Measurements from ENCODE around the gene IFNA1. TPM values are rescaled to one million over a fixed set of nuclear protein-coding genes. Genes with fewer than 3 reads are reported as not detected.
"Not testable (repeated sequence)": the region's sequence is repeated elsewhere in the genome, so short reads cannot be mapped to it uniquely, and the experiment has no call there.

The IFNA1 gene
- total RNA-seq, 2 donors from 2014 or later, result not detected

DNA sequence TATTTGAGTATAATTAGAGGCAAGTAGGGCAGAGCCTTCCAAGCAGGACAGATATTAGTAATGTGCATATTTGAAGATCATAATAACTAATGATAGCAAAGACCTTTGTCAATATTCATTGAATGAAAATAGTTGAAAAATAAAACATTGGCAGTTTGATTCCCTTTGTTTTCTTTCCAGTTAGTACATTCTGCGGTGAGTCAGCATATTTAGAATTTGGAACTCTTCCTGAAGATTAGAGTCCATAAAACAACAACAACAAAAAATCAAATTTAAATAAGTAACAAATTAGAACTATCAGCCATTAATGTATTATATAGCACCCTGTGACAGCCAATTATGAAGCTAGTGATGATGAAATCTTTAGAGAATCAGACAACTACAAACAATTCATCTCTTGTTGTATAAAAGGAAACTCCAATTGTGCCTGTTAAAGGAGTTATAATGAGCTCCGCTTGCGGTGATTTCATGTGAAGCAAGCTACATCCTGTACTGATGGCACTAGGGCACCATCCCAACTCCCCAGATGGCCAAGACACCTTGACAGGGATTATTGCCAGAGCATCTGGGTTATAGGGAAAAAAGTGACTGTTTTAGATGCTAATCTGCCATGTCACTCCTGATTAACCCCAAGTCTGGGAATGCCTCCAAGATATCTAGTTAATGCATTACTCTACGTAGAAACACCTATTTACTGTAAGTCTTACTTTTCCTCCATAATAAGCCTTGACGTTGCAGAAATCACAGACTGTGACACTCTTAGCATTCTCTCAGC, 24.6 kb upstream of the IFNA1 start:
- ATAC-seq (replicated peaks in 1 of 2), result no peak
- H3K9me3 Mint-ChIP-seq, result no peaks in the 10 kb centered on the region
- no peak overlapping the region for H3K27ac Mint-ChIP-seq
- no peaks in the 10 kb centered on the region for H3K36me3 Mint-ChIP-seq (ENCODE audit: insufficient read depth in 2 of 2)
- no peaks in the 10 kb centered on the region for H3K4me1 Mint-ChIP-seq (ENCODE audit: low read depth)
- H3K4me3 Mint-ChIP-seq, result no peak overlapping the region
- no peak for DNase-seq
- peaks cover 25% of the 10 kb centered on the region for H3K27me3 Mint-ChIP-seq (ENCODE audit: low read depth)

- no peak for DNase-seq
- Mint-ChIP-seq H3K27me3 (ENCODE audit: low read depth) (peaks cover 46% of the 10 kb centered on the region), H3K27ac (no peak overlapping the region), H3K9me3 (no peaks in the 10 kb centered on the region), H3K4me3 (no peak overlapping the region), H3K4me1 (ENCODE audit: low read depth) (no peaks in the 10 kb centered on the region), H3K36me3 (ENCODE audit: insufficient read depth in 2 of 2) (no peaks in the 10 kb centered on the region)
- ATAC-seq (replicated peaks in 1 of 2), result no peak
These were observed 12.0 kb upstream of the IFNA1 start for GRCh38 chr9:21428235-21428634.

- no peak for ATAC-seq (replicated peaks in 1 of 2)
- Mint-ChIP-seq H3K27ac (no peak overlapping the region), H3K27me3 (ENCODE audit: low read depth) (peaks cover 50% of the 10 kb centered on the region)
These were observed 11.0 kb upstream of the IFNA1 start for GRCh38 chr9:21429191-21429590.

GRCh38 chr9:21432672-21433425, 7.4 kb upstream of the IFNA1 start:
- H3K4me3 Mint-ChIP-seq, result no peak overlapping the region
- H3K9me3 Mint-ChIP-seq, result no peaks in the 10 kb centered on the region
- H3K27me3 Mint-ChIP-seq (ENCODE audit: low read depth), result peaks cover 32% of the 10 kb centered on the region
- H3K36me3 Mint-ChIP-seq (ENCODE audit: insufficient read depth in 2 of 2), result no peaks in the 10 kb centered on the region
- ATAC-seq (replicated peaks in 1 of 2) (no peak), DNase-seq (no peak)
- H3K27ac Mint-ChIP-seq, result no peak overlapping the region
- H3K4me1 Mint-ChIP-seq (ENCODE audit: low read depth), result no peaks in the 10 kb centered on the region

More at GRCh38 chr9:21429191-21429590, 11.0 kb upstream of the IFNA1 start:
- Mint-ChIP-seq H3K36me3 (ENCODE audit: insufficient read depth in 2 of 2) (no peaks in the 10 kb centered on the region), H3K9me3 (no peaks in the 10 kb centered on the region), H3K4me1 (ENCODE audit: low read depth) (no peaks in the 10 kb centered on the region), H3K4me3 (no peak overlapping the region)
- no peak for DNase-seq

DNA sequence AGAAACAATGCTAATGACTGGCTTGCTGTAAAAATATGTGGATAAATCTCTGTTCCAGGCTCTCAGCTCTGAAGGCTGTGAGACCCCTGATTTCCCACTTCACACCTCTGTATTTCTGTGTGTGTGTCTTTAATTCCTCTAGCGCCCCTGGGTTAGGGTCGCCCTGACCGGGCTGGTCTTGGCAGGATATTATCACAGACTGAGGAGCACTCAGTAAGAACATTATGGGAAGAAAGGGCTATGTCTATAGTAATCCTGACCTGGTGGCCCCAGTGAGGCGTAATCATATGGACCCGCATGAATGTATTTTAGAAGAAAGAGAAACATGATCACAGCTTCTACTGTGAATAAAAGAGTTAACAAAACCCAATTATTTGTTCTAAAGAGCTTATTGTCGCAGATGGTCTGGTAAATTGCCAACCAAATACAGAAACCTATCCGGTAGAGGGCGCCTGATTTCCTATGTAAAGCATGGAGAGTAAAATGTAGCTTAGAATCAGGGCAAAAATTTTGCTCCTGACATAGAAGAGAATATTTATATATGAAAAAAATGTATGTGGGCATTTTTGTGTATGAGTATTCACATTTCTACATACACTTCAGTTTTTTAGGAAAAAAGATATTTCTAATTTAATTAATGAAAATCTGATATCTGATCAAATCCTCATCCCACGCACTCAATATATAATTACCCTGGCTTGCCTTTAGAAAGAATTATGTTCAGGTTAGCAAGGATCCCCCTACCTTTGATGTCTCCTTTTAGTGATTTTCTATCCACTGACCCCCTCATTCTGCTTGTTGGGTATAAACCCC, 5.8 kb upstream of the IFNA1 start:
- H3K4me3 Mint-ChIP-seq, result no peak overlapping the region
- no peaks in the 10 kb centered on the region for H3K4me1 Mint-ChIP-seq (ENCODE audit: low read depth)
- no peaks in the 10 kb centered on the region for H3K36me3 Mint-ChIP-seq (ENCODE audit: insufficient read depth in 2 of 2)
- H3K27me3 Mint-ChIP-seq (ENCODE audit: low read depth), result peaks cover 20% of the 10 kb centered on the region
- no peak overlapping the region for H3K27ac Mint-ChIP-seq
- DNase-seq, result peak; percentile 29 to 48
- ATAC-seq (replicated peaks in 1 of 2), result no peak
- H3K9me3 Mint-ChIP-seq, result no peaks in the 10 kb centered on the region

DNA sequence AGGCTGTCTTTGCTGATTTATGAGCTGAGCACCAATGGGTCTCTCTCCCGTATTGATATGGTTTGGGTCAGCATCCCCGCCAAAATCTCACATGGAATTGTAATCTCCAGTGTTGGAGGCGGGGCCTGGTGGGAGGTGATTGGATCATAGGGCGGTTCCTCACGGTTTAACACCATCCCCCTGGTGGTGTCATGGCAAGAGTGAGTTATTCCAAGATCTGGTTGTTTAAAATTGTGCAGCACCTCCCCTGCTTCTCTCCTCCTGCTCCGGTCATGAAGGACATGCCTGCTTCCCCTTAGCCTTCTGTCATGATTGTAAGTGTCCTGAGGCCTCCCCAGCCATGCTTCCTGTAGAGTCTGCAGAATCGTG, 5.2 kb upstream of the IFNA1 start:
- DNase-seq; H3K4me1 Mint-ChIP-seq (ENCODE audit: low read depth); ATAC-seq (replicated peaks in 1 of 2); H3K36me3 Mint-ChIP-seq (ENCODE audit: insufficient read depth in 2 of 2); H3K4me3 Mint-ChIP-seq; H3K9me3 Mint-ChIP-seq: not testable (repeated sequence)
- peak overlapping the region; percentile 51 for H3K27ac Mint-ChIP-seq
- H3K27me3 Mint-ChIP-seq (ENCODE audit: low read depth), result peaks cover 14% of the 10 kb centered on the region

- peaks cover 10% of the 10 kb centered on the region for H3K4me1 Mint-ChIP-seq (ENCODE audit: low read depth)
- DNase-seq (no peak), ATAC-seq (replicated peaks in 1 of 2) (peak; percentile 39 to 60)
- H3K36me3 Mint-ChIP-seq (ENCODE audit: insufficient read depth in 2 of 2), result no peaks in the 10 kb centered on the region
- peaks cover 13% of the 10 kb centered on the region for H3K27me3 Mint-ChIP-seq (ENCODE audit: low read depth)
- H3K27ac Mint-ChIP-seq, result no peak overlapping the region
- no peaks in the 10 kb centered on the region for H3K9me3 Mint-ChIP-seq
- H3K4me3 Mint-ChIP-seq, result peak overlapping the region; percentile 1 to 65
These were observed 3.8 kb downstream of the IFNA1 start for GRCh38 chr9:21443849-21444625.

GRCh38 chr9:21449312-21449711, 9.1 kb downstream of the IFNA1 start:
- DNase-seq; H3K9me3 Mint-ChIP-seq; H3K4me3 Mint-ChIP-seq; H3K36me3 Mint-ChIP-seq (ENCODE audit: insufficient read depth in 2 of 2); H3K27ac Mint-ChIP-seq; H3K4me1 Mint-ChIP-seq (ENCODE audit: low read depth); ATAC-seq (replicated peaks in 1 of 2): not testable (repeated sequence)
- peaks cover 13% of the 10 kb centered on the region for H3K27me3 Mint-ChIP-seq (ENCODE audit: low read depth)

GRCh38 chr9:21450733-21451394, 10.6 kb downstream of the IFNA1 start:
- Mint-ChIP-seq H3K4me1 (ENCODE audit: low read depth) (no peaks in the 10 kb centered on the region), H3K27ac (no peak overlapping the region), H3K27me3 (ENCODE audit: low read depth) (peaks cover 13% of the 10 kb centered on the region)

GRCh38 chr9:21452681-21453080, 12.4 kb downstream of the IFNA1 start:
- H3K4me1 Mint-ChIP-seq (ENCODE audit: low read depth), result no peaks in the 10 kb centered on the region
- H3K4me3 Mint-ChIP-seq, result no peak overlapping the region
- H3K9me3 Mint-ChIP-seq, result no peaks in the 10 kb centered on the region
- no peak overlapping the region for H3K27ac Mint-ChIP-seq
- H3K36me3 Mint-ChIP-seq (ENCODE audit: insufficient read depth in 2 of 2), result no peaks in the 10 kb centered on the region
- peaks cover 9% of the 10 kb centered on the region for H3K27me3 Mint-ChIP-seq (ENCODE audit: low read depth)
- DNase-seq, result no peak
- no peak for ATAC-seq (replicated peaks in 1 of 2)

More at GRCh38 chr9:21450733-21451394, 10.6 kb downstream of the IFNA1 start:
- DNase-seq (no peak), ATAC-seq (replicated peaks in 1 of 2) (no peak)
- Mint-ChIP-seq H3K36me3 (ENCODE audit: insufficient read depth in 2 of 2) (no peaks in the 10 kb centered on the region), H3K9me3 (no peaks in the 10 kb centered on the region), H3K4me3 (no peak overlapping the region)

DNA sequence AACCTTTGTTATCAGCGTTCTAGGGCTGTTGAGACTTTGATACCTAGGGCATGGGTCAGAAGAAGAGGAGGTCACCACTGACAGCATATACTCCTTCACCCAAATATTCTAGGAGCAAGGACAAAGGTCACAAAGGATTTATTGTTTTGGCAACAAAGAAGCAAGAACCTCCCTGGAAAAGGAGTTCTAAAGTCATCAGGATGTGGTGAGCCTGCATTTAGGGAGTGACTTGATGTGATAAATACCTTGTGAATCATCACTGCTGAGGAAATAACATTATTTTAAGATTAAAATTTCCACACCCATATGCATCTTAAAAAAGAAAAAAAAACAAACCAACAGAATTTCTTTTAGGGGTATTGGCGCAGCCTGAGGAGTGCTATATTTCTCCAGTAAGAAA, 13.9 kb downstream of the IFNA1 start:
- no peaks in the 10 kb centered on the region for H3K27me3 Mint-ChIP-seq (ENCODE audit: low read depth)
- ATAC-seq (replicated peaks in 1 of 2), result no peak
- no peak overlapping the region for H3K27ac Mint-ChIP-seq
- H3K4me3 Mint-ChIP-seq, result no peak overlapping the region
- peaks cover 0 to 2% of the 10 kb centered on the region in 2 donors for H3K9me3 Mint-ChIP-seq
- H3K36me3 Mint-ChIP-seq (ENCODE audit: insufficient read depth in 2 of 2), result no peaks in the 10 kb centered on the region
- H3K4me1 Mint-ChIP-seq (ENCODE audit: low read depth), result no peaks in the 10 kb centered on the region
- DNase-seq, result no peak

DNA sequence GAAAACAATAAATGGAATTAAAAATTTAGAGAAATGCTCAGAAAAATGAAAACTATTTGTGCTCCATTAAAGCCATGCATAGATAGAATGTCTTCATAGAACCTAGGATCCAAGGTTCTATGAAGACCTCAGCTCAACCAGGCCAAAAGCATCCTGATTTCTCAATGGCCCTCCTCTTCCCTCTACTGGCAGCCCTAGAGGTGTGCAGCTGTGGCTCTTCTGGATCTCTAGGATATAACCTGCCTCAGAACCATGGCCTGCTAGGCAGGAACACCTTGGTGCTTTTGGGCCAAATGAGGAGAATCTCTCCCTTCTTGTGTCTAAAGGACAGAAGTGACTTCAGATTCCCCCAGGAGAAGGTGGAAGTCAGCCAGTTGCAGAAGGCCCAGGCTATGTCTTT, 15.1 kb downstream of the IFNA1 start:
- peak; percentile 72 to 79 for ATAC-seq (replicated peaks in 1 of 2)
- Mint-ChIP-seq H3K36me3 (ENCODE audit: insufficient read depth in 2 of 2) (no peaks in the 10 kb centered on the region), H3K4me1 (ENCODE audit: low read depth) (no peaks in the 10 kb centered on the region), H3K27ac (no peak overlapping the region), H3K27me3 (ENCODE audit: low read depth) (no peaks in the 10 kb centered on the region), H3K9me3 (peaks cover 0 to 2% of the 10 kb centered on the region in 2 donors), H3K4me3 (no peak overlapping the region)
- peak; percentile 17 to 27 for DNase-seq

Measured in activated T-cell treated with anti-CD3 and anti-CD28 coated beads, Interleukin-2, amount 50 U/mL, for 72 hours (primary cell).